Caco-2 (cell line): ENCODE data around the gene TRPM8. TPM values are rescaled to one million over a fixed set of nuclear protein-coding genes. Genes with fewer than 3 reads are reported as not detected.
"Not testable (repeated sequence)": the region's sequence is repeated elsewhere in the genome, so short reads cannot be mapped to it uniquely, and the experiment has no call there.

Experiments used
- BruUV-seq: library from RNA; stranded (reverse); fragments of 400-500 nt; replicated peaks from 2 replicates; lab custom pipeline; 2021; lab: Mats Ljungman, UMichigan
- CTCF ChIA-PET: fragments of 300-600 bp; sonication (Branson Sonifier 250); formaldehyde crosslinking; loops from one replicate; lab custom pipeline; 2022; ENCODE audit warnings: antibody characterized with exemption; lab: Charles Lee
- POLR2A ChIA-PET: fragments of 300-600 bp; sonication (Branson Sonifier 250); formaldehyde crosslinking; loops from one replicate; lab custom pipeline; 2022; ENCODE audit warnings: antibody characterized with exemption; lab: Charles Lee
- DNase-seq, 2 experiments: peaks; one replicate each; pipeline versions ENCODE4 v3.0.0 to v3.0.0-alpha.2; 2020 to 2022
- H3K27me3 ChIP-seq: replicated peaks from 2 replicates; pipeline ENCODE4 v1.6.0; 2011; ENCODE audit warnings: low read length; ENCODE audit not compliant: control insufficient read depth, insufficient read depth
- H3K36me3 ChIP-seq: 2 replicates; pipeline ENCODE4 v1.5.1; 2011; ENCODE audit warnings: low read length; ENCODE audit not compliant: control insufficient read depth, insufficient read depth
- H3K4me1 ChIP-seq: fragments of 250-450 bp; sonication (Bioruptor Pico); 2 replicates; pipeline ENCODE4 v1.5.1; 2020; ENCODE audit warnings: mild to moderate bottlenecking
- H3K4me3 ChIP-seq: 2 replicates; pipeline ENCODE4 v1.5.1; 2011; ENCODE audit warnings: low read depth, mild to moderate bottlenecking, control low read depth, low read length
- H3K9me3 ChIP-seq: fragments of 250-450 bp; sonication (Bioruptor Pico); 2 replicates; pipeline ENCODE4 v1.5.1; 2020; ENCODE audit warnings: mild to moderate bottlenecking, moderate library complexity
- H3K27ac Mint-ChIP-seq: one replicate; pipeline ENCODE4 v1.8.0; 2022; ENCODE audit warnings: mixed read lengths; ENCODE audit not compliant: unreplicated experiment
- H3K27me3 Mint-ChIP-seq: one replicate; pipeline ENCODE4 v1.8.0; 2022; ENCODE audit warnings: mixed read lengths; ENCODE audit not compliant: insufficient read depth, unreplicated experiment
- H3K36me3 Mint-ChIP-seq: one replicate; pipeline ENCODE4 v1.8.0; 2022; ENCODE audit warnings: mild to moderate bottlenecking, mixed read lengths; ENCODE audit not compliant: insufficient read depth, unreplicated experiment
- H3K4me1 Mint-ChIP-seq: one replicate; pipeline ENCODE4 v1.8.0; 2022; ENCODE audit warnings: low read depth, mixed read lengths; ENCODE audit not compliant: unreplicated experiment
- H3K4me3 Mint-ChIP-seq: one replicate; pipeline ENCODE4 v1.8.0; 2022; ENCODE audit warnings: mild to moderate bottlenecking, moderate library complexity, mixed read lengths; ENCODE audit not compliant: unreplicated experiment
- H3K9me3 Mint-ChIP-seq: one replicate; pipeline ENCODE4 v1.8.0; 2022; ENCODE audit warnings: mixed read lengths; ENCODE audit not compliant: unreplicated experiment
- intact Hi-C: fragments of 100-400 bp; cut with micrococcal nuclease; formaldehyde crosslinking; loops from one replicate; pipeline ENCODE4 v1.10.0; 2022; ENCODE audit not compliant: unreplicated experiment
- total RNA-seq: library from RNA; stranded (reverse); gene quantifications from 2 replicates; pipeline ENCODE4 v1.2.3, GENCODE V29; 2022
- TF ChIP-seq, protein P1 (sequence below), 2 experiments: fragments of 200-600 bp in 1 of 2; IDR thresholded peaks; 1 replicate in 1 of 2; 2 replicates in 1 of 2; pipeline versions ENCODE4 v1.5.1 to v1.8.0; 2011 to 2022; ENCODE audit warnings: antibody characterized with exemption in 1 of 2, control low read depth in 1 of 2, inconsistent platforms in 1 of 2, low read depth in 1 of 2, low read length in 1 of 2, mild to moderate bottlenecking in 1 of 2, moderate library complexity in 1 of 2; ENCODE audit not compliant: insufficient read depth in 1 of 2, severe bottlenecking in 1 of 2, unreplicated experiment in 1 of 2

Gene TRPM8
- total RNA-seq, 1 experiment from 2014 or later, result not detected

DNA sequence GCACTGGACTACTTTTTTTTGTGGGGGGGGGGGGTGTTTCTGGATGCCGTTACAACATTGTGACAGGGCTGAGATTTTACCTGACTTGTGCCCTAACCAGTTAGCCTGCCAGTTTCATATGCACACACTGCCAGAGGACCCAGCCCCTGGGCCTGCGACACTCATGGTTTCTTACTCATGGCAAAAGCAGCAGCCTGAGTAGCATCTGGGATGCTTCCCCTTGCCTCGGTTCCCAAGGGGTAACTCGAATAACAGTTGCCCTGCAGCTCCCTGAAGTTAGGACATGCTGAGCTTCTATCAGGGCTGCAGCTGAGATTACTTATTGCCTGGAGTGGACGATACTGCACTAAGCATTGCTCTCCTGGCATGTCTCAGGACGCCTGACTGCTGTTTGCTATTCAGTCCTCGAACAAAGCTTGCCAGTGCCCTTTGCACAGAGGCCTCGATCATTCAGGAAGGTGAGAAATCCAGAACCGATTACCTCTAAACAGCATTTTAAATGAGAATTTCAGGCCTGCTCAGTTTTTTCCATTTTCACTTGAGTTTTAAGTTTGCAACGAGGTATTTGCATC is 47.9 kb downstream of the TRPM8 start:
- Histone ChIP-seq H3K9me3 (no peaks in the 10 kb centered on the region), H3K4me1 (no peaks in the 10 kb centered on the region), H3K4me3 (no peak overlapping the region), H3K36me3 (no peaks in the 10 kb centered on the region), H3K27me3 (no peaks in the 10 kb centered on the region)
- BruUV-seq, result no TSS peak
- no peak overlapping the region for H3K4me3 Mint-ChIP-seq
- H3K9me3 Mint-ChIP-seq, result no peaks in the 10 kb centered on the region
- no peak overlapping the region for H3K27ac Mint-ChIP-seq
- CTCF ChIA-PET, result no interaction called here
- H3K36me3 Mint-ChIP-seq, result no peaks in the 10 kb centered on the region
- no peak for DNase-seq
- intact Hi-C loops, result no loop called here
- no peaks in the 10 kb centered on the region for H3K4me1 Mint-ChIP-seq
- H3K27me3 Mint-ChIP-seq, result no peaks in the 10 kb centered on the region
- POLR2A ChIA-PET, result no interaction called here
- TF ChIP-seq, protein P1, sequence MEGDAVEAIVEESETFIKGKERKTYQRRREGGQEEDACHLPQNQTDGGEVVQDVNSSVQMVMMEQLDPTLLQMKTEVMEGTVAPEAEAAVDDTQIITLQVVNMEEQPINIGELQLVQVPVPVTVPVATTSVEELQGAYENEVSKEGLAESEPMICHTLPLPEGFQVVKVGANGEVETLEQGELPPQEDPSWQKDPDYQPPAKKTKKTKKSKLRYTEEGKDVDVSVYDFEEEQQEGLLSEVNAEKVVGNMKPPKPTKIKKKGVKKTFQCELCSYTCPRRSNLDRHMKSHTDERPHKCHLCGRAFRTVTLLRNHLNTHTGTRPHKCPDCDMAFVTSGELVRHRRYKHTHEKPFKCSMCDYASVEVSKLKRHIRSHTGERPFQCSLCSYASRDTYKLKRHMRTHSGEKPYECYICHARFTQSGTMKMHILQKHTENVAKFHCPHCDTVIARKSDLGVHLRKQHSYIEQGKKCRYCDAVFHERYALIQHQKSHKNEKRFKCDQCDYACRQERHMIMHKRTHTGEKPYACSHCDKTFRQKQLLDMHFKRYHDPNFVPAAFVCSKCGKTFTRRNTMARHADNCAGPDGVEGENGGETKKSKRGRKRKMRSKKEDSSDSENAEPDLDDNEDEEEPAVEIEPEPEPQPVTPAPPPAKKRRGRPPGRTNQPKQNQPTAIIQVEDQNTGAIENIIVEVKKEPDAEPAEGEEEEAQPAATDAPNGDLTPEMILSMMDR (IDR thresholded peaks at IDR 0.05; ENCODE audit: insufficient read depth in 1 of 2, low read depth in 1 of 2, low read length in 1 of 2, severe bottlenecking in 1 of 2, unreplicated experiment in 1 of 2), result no peak

DNA sequence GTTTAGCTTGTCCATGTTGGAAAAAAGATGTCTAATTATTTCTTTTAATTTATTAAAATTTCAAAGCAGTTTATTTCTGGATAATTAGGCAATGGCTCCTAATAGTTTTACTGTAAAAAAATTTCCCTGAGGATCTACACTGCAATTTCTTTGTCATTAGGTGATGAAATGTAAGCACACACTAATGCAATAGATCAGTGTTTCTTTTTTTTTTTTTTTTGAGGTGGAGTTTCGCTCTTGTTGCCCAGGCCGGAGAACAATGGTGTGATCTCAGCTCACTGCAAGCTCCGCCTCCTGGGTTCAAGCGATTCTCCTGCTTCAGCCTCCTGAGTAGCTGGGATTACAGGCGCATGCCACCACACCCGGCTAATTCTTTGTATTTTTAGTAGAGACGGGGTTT is 48.5 kb downstream of the TRPM8 start:
- H3K27ac Mint-ChIP-seq, H3K4me1 Mint-ChIP-seq, BruUV-seq, H3K4me3 ChIP-seq, POLR2A ChIA-PET, H3K36me3 ChIP-seq, H3K36me3 Mint-ChIP-seq, H3K27me3 Mint-ChIP-seq, H3K9me3 ChIP-seq, CTCF ChIA-PET, H3K4me1 ChIP-seq, DNase-seq, H3K4me3 Mint-ChIP-seq, intact Hi-C loops, H3K27me3 ChIP-seq, H3K9me3 Mint-ChIP-seq: not testable (repeated sequence)

DNA sequence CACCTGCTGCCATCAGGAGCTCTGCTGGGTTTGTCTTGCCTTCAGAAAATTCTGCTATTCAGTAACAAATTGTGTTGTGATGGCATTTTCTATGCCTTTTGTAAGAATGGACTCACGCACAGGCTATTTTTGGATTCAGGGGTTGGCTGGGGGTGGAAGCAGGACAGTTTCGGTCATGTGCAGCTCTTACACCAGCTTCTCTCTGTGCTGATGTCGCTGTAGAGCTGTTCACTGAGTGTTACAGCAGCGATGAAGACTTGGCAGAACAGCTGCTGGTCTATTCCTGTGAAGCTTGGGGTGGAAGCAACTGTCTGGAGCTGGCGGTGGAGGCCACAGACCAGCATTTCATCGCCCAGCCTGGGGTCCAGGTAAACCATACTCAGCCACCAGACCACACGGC is 49.2 kb downstream of the TRPM8 start:
- no peaks in the 10 kb centered on the region for H3K4me1 ChIP-seq
- no peaks in the 10 kb centered on the region for H3K36me3 ChIP-seq
- TF ChIP-seq, protein P1 (IDR thresholded peaks at IDR 0.05; ENCODE audit: insufficient read depth in 1 of 2, low read depth in 1 of 2, low read length in 1 of 2, severe bottlenecking in 1 of 2, unreplicated experiment in 1 of 2), result no peak
- Mint-ChIP-seq H3K4me1 (no peaks in the 10 kb centered on the region), H3K27me3 (peaks cover 3% of the 10 kb centered on the region), H3K9me3 (no peaks in the 10 kb centered on the region), H3K27ac (no peak overlapping the region), H3K4me3 (no peak overlapping the region), H3K36me3 (no peaks in the 10 kb centered on the region)
- ChIA-PET CTCF (no interaction called here), POLR2A (no interaction called here)
- no peak for DNase-seq
- no peaks in the 10 kb centered on the region for H3K27me3 ChIP-seq
- H3K4me3 ChIP-seq, result no peak overlapping the region
- no peaks in the 10 kb centered on the region for H3K9me3 ChIP-seq
- intact Hi-C loops, result no loop called here
- no TSS peak for BruUV-seq

DNA sequence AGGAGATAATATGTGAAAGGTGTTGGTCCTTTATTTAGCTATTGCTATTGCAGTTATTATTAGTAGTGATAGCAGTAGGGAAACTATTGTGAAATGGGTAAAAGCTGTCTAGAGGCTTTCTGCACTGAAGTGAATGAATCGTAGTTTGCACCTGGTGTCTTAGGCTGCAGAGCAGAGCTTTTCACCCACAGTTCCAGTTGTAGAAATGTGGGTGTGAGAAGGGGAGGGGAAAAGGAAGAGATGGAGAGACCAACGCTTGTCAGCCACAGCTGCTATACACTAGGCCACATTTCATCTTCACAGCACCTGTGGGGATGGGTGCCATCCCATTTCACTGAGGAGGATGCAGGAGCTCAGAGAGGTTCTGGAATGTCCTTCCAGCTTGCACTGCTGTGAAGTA is 50.0 kb downstream of the TRPM8 start:
- Mint-ChIP-seq H3K4me1 (no peaks in the 10 kb centered on the region), H3K36me3 (no peaks in the 10 kb centered on the region), H3K27me3 (peaks cover 3% of the 10 kb centered on the region), H3K27ac (no peak overlapping the region), H3K4me3 (no peak overlapping the region), H3K9me3 (no peaks in the 10 kb centered on the region)
- Histone ChIP-seq H3K36me3 (no peaks in the 10 kb centered on the region), H3K4me3 (no peak overlapping the region), H3K4me1 (no peaks in the 10 kb centered on the region), H3K27me3 (no peaks in the 10 kb centered on the region), H3K9me3 (no peaks in the 10 kb centered on the region)
- POLR2A ChIA-PET, result no interaction called here
- CTCF ChIA-PET, result no interaction called here
- TF ChIP-seq, protein P1 (IDR thresholded peaks at IDR 0.05; ENCODE audit: insufficient read depth in 1 of 2, low read depth in 1 of 2, low read length in 1 of 2, severe bottlenecking in 1 of 2, unreplicated experiment in 1 of 2), result no peak
- intact Hi-C loops, result no loop called here
- BruUV-seq, result no TSS peak
- no peak for DNase-seq
